Stimulated activated CD8-positive, alpha-beta memory T cell treated with anti-CD3 and anti-CD28 coated beads, Interleukin-7, amount 100 ng/mL, for 24 hours (primary cell): Measurements from ENCODE around the gene DEFB121.
"Not testable (repeated sequence)": the region's sequence is repeated elsewhere in the genome, so short reads cannot be mapped to it uniquely, and the experiment has no call there.

ENCODE experiments used
- DNase-seq: peaks from one replicate; pipeline ENCODE4 v3.0.0-alpha.2; 2020; ENCODE audit warnings: low read depth

Gene DEFB121, protein sequence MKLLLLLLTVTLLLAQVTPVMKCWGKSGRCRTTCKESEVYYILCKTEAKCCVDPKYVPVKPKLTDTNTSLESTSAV

DNA sequence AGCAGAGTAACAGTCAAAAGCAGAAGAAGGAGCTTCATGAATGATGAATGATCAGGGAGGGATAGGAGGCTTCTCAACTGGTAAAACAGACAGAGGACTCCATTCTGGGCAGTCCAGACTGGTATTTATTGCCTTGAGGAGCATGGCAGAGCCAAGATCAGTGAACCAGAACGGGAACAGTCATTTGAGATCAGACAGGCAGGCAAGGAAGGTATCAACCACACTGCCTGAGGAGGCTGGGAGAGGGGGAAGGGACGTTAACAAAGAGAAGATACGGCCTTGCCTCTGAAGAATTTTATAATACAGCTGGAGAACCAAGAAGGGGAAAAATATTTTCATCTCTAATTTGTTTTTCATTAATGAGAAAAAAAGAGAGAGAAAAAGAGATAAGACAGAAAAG is at the start of gene DEFB121:
TSS of gene DEFB121 (minus strand) at position 101 of the 400 bp plus-strand sequence. CDS start at position 38, 63 bp downstream.
- no peak for DNase-seq

DNA sequence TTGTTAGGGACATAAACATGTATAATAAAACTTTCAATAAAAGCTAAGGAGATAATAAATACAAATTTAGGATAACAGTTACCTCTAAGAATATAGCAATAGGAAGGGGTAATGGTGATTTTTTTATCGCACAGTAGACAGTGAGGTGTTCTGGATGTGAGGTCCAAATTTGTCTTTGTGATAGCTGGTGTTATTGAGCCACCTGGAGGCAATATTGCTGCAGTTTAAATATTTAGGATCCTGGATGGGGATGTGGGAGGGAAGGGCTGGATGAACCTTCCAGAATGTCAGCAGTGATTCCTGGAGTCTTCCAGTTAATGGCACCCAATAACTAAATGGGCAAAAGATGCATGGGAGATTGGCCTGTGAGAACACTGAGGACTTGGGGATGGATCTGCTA is 48.3 kb upstream of the DEFB121 start:
- no peak for DNase-seq

DNA sequence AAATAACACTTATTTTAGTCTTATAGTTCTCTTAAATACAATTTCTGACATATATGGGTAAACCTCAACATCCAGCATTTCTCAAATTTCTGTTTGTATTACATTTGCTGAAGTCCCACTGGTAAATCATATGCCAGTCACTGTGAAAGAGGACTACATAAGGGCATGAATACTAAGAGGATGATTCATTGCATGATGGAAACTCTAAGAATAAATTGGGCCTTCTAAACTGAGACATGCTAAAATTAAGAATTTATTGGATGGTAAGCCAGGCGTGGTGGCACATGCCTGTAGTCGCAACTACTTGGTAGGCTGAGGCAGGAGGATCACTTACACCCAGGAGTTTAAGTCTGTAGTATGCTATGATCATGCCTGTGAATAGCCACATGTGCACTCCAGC is 46.6 kb upstream of the DEFB121 start:
- no peak for DNase-seq

DNA sequence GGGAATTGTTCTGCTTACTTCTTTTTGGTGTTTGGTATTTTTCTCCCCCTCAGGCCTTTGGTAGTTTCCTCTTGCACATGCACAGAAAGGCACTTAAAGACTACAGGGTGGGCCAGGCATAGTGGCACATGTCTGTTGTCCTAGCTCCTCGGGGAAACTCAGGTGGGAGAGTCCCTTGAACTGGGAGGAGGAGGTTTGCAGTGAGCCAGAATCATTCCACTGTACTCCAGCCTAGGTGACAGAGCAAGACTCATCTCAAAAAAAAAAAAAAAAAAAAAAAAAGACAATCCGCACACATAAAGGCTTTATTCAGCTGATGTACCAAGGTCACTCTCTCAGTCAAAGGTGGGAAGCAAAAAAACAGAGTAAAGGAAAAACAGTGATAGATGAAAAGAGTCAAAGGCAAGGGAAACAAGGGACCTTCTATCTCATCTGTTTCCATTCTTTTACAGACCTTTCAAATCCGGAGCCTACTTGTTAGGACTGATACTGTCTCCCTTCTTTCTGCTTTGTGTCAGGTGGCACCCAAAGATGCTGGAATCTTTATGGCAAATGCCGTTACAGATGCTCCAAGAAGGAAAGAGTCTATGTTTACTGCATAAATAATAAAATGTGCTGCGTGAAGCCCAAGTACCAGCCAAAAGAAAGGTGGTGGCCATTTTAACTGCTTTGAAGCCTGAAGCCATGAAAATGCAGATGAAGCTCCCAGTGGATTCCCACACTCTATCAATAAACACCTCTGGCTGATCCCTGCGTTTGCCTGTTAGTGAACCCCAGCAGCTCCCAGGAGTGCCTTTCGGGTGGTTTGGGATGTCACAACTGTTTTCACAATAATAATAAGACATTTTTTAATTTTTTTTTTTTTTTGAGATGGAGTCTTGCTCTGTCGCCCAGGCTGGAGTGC is 43.7 kb upstream of the DEFB121 start:
- DNase-seq: no peak

DNA sequence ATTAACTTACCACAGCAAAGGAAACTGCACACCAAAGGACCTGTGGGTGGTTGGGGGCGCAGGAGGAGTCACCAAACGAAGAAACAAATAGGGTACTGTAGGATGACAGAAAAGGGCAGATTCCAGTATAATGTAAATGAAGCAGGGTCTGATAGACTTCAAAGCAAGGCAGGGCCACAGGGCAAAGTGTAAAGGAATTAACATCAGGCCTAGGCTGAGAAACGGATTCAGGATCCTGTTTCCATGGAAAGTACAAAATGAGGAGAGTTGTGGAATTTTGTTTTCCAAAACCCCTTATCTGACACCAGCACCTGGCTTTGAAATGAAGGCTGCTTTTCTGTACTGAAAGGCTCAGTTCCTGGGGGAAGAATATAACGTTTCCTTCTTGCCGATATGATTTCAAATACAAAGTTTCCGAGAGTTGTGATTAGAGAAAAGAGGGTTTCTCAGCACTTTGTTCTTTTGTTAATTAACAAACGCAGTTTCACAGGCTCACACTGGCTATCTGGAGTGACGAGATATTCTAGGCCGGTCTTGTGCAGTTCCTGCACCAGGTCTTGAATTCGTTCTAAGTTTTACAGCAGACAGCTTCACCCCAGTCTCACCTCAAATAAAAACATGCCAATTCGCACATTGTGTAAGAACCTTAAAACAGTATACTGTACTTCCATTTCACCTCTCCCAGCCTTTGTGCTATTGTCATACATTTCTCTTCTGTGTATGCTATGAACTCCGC is 40.2 kb upstream of the DEFB121 start:
- no peak for DNase-seq

DNA sequence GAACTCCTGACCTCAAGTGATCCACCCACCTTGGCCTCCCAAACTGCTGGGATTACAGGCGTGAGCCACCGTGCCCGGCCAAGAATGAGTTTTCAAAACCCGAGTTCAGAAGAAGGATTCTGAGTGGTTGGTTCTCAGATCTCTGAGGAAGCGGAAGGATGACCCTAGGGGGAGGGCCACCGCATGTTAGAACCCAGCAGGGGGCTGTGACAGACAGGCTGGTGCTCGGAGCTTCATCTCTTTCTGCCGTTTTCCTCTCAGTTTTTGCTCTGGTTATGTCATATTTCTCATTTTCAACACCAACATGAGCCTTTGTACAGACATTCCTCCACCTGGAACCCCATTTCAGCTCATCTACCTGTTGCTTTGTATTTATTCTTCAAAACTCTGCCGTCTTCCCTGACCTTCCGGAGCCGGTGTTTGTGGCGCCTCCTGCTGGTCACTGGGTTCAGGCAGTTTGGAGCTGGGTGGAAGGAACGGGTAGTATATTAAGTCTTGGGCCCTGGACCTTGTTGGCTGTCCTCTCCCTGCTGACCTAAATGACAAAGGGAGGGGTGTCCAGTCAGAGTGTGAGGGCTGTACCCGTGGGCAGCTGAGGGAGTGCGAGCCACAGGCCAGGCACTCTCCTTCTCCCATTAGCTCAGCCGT is 34.1 kb upstream of the DEFB121 start, which contains the start of gene DEFB123:
TSS of gene DEFB123 (plus strand) at position 621 of the 648 bp plus-strand sequence. CDS start 67 bp downstream, outside the sequence.
- no peak for DNase-seq

DNA sequence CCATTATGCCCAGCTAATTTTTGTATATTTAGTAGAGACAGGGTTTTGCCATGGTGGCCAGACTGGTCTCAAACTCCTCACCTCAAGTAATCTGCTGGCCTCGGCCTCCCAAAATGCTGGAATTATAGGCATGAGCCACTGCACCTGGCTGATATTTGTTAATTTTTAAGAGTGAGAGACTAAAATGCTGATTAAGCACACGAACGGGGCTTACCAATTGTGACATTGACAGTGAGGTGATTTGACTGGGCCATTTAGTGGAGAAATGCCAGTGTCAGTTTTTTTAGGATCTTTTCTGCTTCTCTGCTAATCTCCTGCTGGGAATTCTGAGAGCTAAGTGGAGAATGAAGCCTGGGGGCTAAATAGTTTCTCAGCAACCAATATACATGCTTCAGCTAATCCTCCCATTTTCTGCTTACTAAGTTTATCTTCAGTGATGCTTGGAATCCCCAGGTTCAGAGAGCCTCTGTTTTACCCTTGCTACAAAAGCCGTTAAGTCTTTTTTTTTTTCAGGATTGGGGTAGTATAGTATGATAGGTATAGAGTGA is 24.6 kb upstream of the DEFB121 start:
- no peak for DNase-seq

DNA sequence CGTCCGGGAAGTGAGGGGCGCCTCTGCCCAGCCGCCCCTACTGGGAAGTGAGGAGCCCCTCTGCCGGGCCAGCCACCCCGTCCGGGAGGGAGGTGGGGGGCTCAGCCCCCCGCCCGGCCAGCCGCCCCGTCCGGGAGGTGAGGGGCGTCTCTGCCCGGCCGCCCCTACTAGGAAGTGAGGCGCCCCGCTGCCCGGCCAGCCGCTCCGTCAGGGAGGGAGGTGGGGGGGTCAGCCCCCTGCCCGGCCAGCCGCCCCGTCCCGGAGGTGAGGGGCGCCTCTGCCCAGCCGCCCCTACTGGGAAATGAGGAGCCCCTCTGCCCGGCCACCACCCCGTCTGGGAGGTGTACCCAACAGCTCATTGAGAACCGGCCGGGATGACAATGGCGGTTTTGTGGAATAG is 21.6 kb upstream of the DEFB121 start:
- DNase-seq: not testable (repeated sequence)

DNA sequence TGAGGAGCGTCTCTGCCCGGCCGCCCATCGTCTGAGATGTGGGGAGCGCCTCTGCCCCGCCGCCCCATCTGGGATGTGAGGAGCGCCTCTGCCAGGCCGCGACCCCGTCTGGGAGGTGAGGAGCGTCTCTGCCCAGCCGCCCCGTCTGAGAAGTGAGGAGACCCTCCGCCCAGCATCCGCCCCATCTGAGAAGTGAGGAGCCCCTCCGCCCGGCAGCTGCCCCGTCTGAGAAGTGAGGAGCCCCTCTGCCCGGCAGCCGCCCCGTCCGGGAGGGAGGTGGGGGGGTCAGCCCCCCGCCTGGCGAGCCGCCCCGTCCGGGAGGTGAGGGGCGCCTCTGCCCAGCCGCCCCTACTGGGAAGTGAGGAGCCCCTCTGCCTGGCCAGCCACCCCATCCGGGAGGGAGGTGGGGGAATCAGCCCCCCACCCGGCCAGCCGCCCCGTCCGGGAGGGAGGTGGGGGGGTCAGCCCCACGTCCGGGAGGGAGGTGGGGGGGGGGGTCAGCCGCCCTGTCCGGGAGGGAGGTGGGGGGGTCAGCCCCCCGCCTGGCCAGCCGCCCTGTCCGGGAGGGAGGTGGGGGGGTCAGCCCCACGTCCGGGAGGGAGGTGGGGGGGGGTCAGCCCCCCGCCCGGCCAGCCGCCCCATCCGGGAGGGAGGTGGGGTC is 21.0 kb upstream of the DEFB121 start:
- DNase-seq: not testable (repeated sequence)

DNA sequence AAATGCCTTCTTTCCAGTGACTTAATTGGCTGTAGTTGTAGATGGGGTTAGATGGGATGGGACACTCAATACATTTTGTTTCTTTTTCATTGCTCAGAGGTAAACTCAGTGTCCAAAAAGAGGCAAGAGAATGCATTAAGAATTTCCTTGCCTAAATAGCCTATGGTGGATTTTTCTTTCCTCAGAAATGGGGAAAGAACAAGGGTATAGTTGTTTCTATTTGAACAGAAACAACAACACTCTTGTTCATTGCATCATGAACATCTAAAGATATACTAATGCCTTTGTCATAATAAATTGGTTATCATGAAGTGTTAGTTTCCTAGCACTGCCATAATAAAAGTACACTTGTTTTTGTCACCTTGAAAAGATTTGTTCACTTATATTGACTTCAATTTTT is 19.8 kb upstream of the DEFB121 start:
- no peak for DNase-seq

DNA sequence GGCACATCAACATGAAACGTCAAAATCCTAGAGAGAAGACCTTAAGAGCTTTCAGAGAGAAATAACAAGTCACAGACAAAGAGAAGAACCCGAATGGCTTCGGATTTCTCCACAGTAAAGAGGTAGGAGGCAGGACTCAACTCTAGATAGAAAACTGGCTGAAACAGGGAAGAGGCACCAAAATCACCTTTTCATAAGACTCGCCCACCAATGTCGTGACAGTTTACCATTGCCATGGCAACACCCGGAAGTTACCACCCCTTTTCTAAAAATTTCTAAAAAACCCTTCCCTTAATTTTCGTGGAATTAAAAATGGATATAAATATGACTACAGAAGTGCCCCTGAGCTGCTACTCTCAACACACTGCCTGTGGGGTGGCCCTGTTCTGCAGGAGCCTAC is 12.3 kb upstream of the DEFB121 start:
- no peak for DNase-seq

DNA sequence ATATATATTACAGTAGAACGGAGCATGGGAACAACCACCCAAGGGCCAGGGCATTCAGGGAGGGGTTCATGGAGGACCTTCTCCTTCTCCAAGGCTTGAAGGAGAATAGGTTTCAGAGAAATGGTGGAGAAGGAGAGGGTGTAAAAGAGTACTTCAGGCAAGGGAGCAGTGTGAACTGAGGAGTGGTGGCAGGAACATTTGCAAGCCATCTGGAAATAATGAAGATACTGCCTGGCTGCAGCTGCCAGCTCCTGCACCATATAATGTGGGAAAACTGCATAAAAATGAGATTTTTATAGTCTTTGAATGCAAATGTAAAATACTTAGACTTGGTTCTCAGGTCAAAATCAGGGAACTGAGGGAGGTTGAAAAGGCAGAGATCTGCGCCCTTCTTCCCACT is 9.6 kb upstream of the DEFB121 start:
- no peak for DNase-seq

DNA sequence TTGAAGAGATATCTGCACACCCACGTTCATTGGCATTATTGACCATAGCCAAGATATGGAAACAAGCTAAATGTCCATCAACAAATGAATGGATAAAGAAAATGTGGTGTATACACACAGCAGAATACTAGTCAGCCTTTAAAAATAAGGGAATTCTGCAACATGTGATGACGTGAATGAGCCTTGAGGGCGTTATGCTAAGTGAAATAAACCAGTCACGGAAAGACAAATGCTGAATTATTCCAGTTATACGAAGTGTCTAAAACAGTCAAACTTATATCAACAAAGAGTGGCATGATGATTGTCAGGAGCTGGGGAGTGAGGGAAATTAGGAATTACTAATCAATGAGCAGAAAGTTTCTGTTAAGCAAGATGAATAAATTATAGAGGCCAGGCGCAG is 8.4 kb upstream of the DEFB121 start:
- no peak for DNase-seq

DNA sequence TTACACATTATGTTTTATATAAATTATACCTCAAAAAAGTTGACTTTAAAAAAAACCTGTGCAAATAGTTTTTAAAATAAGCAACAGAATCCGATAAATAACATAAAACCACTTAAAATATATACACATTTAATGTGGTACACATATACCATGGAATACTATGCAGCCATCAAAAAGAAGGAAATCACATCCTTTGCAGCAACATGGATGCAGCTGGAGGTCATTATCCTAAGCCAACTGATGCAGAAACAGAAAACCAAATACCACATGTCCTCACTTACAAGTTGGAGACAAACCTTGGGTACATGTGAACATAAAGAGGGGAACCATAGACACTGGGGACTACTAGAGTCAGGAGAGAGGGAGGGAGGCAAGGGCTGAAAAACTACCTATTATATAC is 4.0 kb upstream of the DEFB121 start:
- DNase-seq: no peak

DNA sequence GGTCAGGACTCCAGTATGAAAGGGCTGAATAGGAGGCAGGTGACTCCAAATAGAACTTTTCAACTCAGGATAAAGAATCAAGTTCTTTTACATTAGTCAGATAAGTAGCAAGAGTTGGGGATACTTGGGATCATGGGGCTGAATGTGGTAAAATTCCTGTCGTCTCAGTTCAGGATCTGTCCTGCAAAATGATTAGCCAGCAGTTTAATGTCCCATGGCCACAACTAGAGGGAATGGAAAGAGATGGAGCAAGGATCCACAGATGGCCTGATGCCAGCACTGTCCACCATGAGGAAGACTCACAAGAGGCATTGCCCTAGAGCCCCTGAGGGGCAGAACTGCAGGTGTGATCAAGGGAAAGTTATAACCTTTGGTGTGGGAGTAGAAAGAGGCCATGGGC is 2.1 kb downstream of the DEFB121 start:
- no peak for DNase-seq

DNA sequence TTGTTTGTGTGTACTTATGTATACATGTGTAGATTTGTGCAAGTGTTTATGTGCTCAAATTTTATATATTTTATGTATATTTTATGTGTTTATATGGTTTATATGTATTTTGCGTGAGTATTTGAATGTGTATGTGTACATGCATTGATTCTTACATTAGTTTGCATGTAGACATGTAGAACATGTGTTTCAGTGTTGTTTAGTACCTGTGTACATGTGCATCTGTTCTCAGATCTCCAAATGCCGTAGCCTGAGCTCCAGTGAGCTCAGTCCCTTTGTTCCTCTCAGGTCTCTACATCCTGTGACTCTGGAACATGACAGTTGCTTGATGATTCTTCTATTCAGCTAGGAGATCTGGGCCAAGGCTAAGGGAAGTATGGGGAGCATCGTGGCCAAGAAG is 11.1 kb downstream of the DEFB121 start:
- no peak for DNase-seq

DNA sequence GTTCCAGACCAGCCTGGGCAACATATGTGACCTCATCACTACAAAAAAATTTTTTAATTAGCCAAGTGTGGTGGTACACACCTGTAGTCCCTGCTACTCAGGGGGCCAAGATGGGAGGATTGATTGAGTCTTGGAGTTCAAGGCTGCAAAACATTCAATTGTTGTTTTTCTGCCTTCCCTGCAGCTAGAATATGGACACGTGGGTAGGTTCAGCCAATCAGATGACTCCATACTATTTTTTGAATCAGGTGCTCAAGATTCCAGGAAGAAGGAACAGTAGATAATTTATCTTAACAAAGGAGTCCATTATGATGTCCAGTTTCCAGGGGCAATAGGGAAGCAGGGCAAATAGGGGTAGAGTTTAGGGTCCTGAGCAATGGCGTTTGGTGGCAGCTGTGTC is 13.2 kb downstream of the DEFB121 start:
- no peak for DNase-seq

DNA sequence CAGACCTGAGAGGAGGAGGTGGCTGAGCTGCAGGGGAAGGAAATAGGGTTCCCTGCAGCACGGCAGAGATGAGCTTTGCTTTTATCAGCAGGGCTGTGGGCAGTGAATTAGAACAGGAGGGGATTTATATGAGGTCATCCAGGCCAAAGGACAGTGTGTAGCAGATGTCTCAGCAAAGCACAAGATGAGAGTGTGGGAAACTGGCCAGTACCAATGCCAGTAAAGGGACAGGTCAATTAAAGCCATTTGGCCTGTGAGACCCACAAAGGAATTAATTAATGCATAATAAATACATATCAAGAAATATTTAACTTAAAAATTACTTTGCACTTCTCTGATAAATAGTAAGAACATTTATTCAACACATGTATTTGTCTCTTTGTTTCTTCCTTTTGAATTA is 15.5 kb downstream of the DEFB121 start, which contains the start of gene DEFB119:
TSS of gene DEFB119 (minus strand) at position 101 of the 400 bp plus-strand sequence. CDS start 107 bp downstream, outside the sequence.
- no peak for DNase-seq

DNA sequence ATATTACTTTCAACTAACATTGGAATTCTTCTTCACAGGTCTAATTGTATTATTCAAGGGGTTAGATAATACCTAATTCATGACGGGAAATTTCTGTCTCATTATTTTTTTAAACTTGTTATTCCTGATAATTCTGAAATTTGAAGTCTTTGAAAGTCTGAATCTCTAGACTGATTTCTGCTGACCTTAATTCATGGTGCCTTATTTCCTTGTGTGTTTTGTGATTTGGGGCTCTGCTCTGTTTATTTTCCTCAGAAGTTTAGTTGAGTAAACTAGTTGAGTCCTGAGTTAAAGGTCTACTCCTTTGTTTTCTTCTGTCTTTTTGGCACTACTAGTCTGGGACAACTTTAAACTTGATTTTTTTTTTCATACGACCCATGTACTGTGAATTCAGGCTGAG is 31.7 kb downstream of the DEFB121 start:
- no peak for DNase-seq

DNA sequence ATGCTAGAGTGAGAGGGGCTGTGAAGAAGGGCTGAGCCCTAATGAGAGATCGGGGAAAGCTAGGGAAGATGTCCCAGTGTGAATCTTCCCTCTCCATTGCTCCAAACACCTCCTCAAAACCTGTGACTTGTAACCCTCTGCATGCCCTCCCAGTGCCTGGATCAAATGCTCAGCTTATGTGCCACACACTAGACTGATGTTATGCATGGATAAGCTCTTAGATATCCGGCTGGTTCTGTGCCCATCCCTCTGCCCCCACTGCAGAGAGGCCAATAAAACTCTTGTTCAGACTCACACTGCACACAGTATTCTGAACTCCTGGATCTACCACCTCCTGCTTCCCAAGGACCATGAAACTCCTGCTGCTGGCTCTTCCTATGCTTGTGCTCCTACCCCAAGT is 37.7 kb downstream of the DEFB121 start, which contains the start of gene DEFB118:
TSS of gene DEFB118 (plus strand) at position 301 of the 400 bp plus-strand sequence. CDS start at position 351, 50 bp downstream.
- DNase-seq: no peak

DNA sequence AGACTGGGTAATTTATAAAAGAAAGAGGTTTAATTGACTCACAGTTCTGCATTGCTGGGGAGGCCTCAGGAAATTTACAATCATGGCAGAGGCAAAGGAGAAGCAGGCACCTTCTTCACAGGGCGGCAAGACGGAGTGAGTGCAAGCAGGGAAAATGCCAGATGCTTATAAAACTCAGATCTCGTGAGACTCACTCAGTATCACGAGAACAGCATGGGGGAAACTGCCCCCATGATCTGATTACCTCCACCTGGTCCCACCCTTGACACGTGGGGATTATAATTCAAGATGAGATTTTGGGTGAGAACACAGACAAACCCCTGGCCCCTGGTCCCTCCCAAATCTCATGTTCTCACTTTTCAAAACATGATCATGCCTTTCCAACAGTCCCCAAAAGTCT is 41.7 kb downstream of the DEFB121 start:
- not testable (repeated sequence) for DNase-seq
